ENCODE results near the gene PPT1.

- TF ChIP-seq CTCF (IDR thresholded peaks at IDR 0.05) (no peak), POLR2A (IDR thresholded peaks at IDR 0.05) (no peak)
Measured at GRCh38 chr1:40030528-40031135, 66.4 kb downstream of the PPT1 start.
